ENCODE data around the gene RHOD.

Gene RHOD

GRCh38 chr11:67062526-67063373 lies 6.1 kb downstream of the RHOD start:
- DNase-seq: no peak

GRCh38 chr11:67066333-67066709 lies 9.7 kb downstream of the RHOD start:
- no peak for DNase-seq

GRCh38 chr11:67071420-67072284 lies 15.0 kb downstream of the RHOD start:
- DNase-seq: peak; percentile 36 to 71 (median 42)

- no peak for DNase-seq
Observed at GRCh38 chr11:67072295-67072694, 15.6 kb downstream of the RHOD start.

- no peak for DNase-seq
Observed at GRCh38 chr11:67073908-67074307, 17.3 kb downstream of the RHOD start.

- DNase-seq: no peak
Observed at GRCh38 chr11:67076202-67076601, 19.6 kb downstream of the RHOD start.

- DNase-seq: no peak
Observed at GRCh38 chr11:67079065-67079705, 22.5 kb downstream of the RHOD start.

- DNase-seq: peak in 1 of 4 experiments; percentile 8
Observed at GRCh38 chr11:67082071-67082791, 25.6 kb downstream of the RHOD start.

- DNase-seq: no peak
Observed at GRCh38 chr11:67083786-67084366, 27.2 kb downstream of the RHOD start.

GRCh38 chr11:67085617-67086016 lies 29.0 kb downstream of the RHOD start:
- DNase-seq: no peak

GRCh38 chr11:67090717-67091116 lies 34.1 kb downstream of the RHOD start:
- no peak for DNase-seq

GRCh38 chr11:67095214-67095507 lies 38.5 kb downstream of the RHOD start:
- no peak for DNase-seq

- DNase-seq: no peak
Observed at GRCh38 chr11:67098799-67099429, 42.3 kb downstream of the RHOD start.

- DNase-seq: no peak
Observed at GRCh38 chr11:67099831-67100324, 43.2 kb downstream of the RHOD start.

- DNase-seq: no peak
Observed at GRCh38 chr11:67102664-67103063, 46.0 kb downstream of the RHOD start.

GRCh38 chr11:67105964-67106363 lies 49.3 kb downstream of the RHOD start:
- no peak for DNase-seq

- DNase-seq: no peak
Observed at GRCh38 chr11:67111261-67111660, 54.6 kb downstream of the RHOD start.

- no peak for DNase-seq
Observed at GRCh38 chr11:67113231-67113721, 56.6 kb downstream of the RHOD start.

- no peak for DNase-seq
Observed at GRCh38 chr11:67114275-67114896, 57.7 kb downstream of the RHOD start.

- no peak for DNase-seq
Observed at GRCh38 chr11:67116758-67117105, 60.1 kb downstream of the RHOD start.

GRCh38 chr11:67117176-67117575 lies 60.5 kb downstream of the RHOD start:
- no peak for DNase-seq

Data from activated naive CD4-positive, alpha-beta T cell (primary cell).